MM.1S (cell line): Measurements from ENCODE around the gene PDSS2.

Experiments used
- CTCF ChIP-seq: fragments of 300-600 bp; sonication (generic); IDR thresholded peaks from 2 replicates; pipeline ENCODE4 v1.5.1; 2016; ENCODE audit warnings: antibody characterized with exemption, low read length, mixed read lengths
- EZH2 ChIP-seq: fragments of 300-600 bp; sonication (generic); optimal IDR thresholded peaks from 2 replicates; pipeline ENCODE3; 2017; ENCODE audit warnings: low read depth, mild to moderate bottlenecking, antibody characterized with exemption, low read length, mixed read lengths

- no peak for TF ChIP-seq EZH2
- TF ChIP-seq CTCF = no peak
Measured at GRCh38 chr6:107491138-107491609, 31.8 kb upstream of the PDSS2 start.
